HG03378 (cell line): ENCODE results near the gene CCNF.

Experiments
- ATAC-seq: cut with Tn5 transposase; IDR thresholded peaks from one replicate; pipeline ENCODE4 v1.9.1; 2021; ENCODE audit warnings: mild to moderate bottlenecking, moderate library complexity; ENCODE audit not compliant: unreplicated experiment

The CCNF gene

DNA sequence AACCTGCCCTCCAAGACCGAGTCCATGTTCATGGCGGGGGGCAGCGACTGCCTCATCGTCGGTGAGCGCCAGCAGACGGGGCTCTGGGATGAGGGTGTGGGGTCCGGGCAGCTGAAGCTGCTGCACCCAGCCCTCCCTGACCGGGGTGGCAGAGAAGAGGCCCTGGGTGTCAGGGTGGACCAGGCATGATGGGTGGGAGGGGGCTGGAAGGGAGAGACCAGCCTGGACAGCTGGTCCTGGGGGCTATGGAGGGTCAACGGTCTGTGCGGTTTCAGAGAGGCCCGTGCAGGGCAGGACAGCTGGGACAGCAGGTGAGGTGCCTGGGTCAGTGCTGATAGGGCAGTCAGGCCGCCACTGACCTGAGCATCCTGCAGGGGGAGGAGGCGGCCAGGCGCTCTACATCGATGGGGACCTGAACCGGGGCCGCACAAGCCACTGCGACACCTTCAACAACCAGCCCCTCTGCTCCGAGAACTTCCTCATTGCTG, 71.2 kb downstream of the CCNF start:
- ATAC-seq, result no peak

DNA sequence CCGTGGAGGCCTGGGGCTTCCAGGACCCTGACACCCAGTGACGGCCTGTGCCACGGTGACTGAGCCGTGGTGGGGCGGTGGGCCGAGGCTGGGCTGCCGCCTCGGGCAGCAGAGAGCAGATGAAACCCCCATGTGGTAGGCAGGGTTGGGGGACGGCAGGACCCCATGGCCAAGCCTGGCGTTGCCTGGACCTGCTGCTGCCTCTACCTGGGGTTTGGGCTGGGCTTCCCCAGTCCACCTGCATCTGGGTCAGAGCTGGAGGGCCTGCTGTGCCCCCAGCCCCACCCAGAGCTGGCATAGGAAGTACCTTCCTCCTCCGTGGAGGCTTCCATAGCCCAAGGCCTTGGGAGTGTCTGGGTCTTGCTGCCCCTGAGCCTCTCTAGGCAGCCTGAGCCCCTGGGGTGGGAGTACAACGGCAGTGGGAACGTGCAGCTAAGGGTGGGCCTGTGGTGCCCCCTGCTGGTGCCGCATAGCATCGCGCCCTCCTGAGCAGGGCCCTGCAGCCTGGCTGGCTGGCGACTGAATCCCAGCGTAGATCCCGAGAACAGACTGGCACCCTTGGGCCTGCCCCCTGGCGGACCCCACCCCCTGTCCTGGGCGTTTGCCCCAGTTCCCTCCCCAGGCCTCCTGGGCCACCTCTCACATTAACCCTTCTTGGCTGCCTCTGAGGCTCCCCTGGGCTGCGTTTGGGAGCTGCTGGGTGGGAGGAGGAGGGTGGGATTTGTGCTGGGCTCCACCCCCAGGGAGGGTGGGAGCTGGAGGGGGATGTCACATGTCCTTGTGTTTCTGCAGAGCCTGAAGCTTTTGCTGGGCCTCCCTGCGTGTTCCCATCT, 71.9 kb downstream of the CCNF start:
- ATAC-seq, result no peak

DNA sequence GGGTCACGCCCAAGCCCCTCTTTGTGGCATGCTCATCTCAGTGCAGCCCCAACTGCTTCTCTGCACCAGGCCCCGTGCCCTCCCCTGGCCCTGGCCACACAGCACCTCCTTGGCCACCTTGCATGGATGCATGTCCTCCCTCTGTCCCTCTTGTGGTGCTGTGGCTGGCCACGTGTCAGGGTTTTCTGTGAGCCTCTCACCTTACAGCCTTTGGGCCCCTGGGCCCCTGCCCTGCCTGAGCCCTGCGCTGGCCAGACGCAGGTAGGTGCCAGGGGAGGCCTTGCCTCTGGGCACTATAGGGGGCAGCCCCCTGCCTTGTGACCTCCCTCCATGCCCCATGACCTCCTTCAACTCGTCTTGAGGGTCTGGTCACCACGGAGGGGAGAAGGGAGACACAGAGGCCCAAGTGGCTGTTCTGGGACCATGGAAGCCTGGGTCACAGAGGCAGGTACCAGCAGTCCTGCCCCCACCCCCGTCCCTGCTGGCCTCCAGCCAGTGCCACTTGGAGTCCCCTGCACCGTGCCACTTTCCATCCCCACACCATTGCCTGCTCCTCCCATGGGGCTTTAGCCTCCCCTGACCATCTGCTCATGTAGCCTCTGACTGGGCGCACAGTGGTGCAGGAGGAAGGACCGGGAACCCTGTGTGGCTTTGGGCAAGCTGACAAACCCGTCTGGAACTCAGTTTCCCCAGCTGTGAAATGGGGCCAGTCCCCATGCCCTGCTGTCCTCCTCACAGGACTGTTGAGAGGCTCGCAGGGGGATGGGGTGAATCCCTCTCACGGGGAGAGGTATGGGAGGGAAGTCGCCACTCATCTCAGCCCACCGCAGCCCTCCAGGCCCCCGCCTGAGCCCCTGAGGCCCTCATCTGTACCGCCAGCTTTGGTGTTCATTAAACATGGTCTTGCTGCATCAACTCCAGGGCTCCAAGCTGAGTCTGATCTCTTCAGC, 73.0 kb downstream of the CCNF start:
- no peak for ATAC-seq

DNA sequence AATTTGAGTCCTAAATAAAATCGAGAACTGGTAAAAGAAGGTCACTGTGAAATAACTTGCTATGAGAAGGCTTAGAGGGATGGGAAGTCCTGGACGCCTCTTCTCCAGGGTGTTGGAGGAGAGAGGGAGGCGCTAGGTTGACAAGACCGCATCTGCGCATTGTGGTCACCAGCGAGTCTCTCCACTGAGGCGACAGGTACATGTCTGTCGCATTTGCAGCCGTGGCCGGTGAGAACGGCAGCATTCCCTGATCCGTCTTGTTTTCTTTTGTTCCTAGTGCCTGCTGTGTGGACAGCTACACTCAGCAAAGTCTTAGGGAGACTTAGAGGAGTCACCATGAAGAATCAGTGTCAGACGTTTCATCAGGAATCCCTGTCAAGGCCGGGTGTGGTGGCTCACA, 76.4 kb downstream of the CCNF start:
- no peak for ATAC-seq

DNA sequence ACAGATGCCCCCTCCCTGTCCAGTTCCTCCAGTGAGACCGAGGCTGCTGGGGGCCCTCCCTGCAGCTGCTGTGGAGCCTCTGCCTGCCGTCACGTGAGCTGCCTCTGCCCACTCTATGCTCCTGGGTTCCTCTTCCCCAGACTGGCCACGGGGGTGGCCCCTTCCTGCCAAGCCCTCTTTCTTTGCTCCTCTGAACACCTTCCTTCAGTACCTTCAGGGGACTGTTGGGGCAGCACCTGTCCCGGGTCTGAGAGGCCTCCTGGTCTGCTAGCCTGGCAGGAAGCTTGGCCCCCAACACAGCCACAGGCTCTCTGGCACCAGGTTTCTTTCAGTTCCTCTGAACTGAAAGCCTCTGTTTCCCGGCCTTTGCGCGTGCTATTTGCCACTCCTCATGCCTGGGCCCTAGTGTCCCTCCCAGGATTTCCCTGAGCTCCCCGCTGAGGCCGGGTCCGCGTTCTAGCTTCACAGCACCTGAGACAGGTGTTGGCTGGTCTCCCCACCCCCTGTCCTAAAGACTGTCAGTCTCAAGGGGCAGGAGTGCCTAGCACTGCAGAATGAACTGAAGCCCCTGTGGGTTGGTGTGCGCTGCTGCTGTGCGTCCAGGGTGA, 77.9 kb downstream of the CCNF start:
- peak; percentile 44 for ATAC-seq

DNA sequence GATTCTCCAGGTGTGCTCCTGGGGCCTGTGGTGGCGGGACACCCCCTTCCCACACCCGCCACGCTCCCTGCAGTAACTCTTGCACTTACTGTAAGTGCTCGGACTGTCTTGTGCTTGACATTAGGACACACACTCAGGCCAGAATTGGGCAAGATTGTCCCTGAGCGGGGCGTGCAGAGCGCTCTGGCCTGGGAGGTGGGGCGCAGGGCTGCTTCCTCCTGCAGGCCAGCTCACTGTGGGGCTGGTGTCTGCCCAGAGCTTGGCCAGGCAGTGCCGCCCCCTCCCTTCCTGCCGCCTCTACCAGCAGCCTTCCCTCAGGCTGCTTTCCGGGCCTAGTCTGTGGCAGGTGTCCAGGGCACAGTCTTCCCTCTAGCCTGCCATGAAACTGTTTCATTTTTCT, 78.4 kb downstream of the CCNF start:
- ATAC-seq, result no peak
